ENCODE data around the gene ATOH8.

ATOH8 gene

DNA sequence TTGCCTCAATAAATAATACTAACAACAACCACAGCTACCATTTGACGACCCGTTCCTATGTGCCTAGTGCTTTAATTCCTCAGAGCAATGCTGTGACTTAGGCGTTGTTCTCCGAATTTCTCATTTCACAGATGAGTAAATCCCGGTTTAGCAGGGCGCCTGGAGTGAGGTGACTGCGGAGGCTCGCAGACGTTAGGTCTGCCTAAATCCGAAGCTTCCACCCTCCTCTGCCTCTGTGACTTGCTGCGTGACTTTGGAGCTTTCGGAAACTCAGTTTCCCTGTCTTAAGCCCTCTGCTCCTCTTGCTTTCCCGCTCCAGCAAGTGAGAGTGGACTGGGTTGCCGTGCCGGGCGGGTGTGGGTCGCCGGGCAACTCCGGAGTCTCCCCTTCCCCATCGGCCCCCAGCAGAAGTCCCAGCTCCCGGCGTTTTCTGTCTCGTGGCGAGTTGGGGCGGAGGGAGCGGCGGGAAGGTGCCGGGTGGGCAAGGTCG lies 711 bp upstream of the ATOH8 start:
- H3K9me3 ChIP-seq (ENCODE audit: control insufficient read depth, low read length), result no peaks in the 10 kb centered on the region
- no peak for DNase-seq
- no peak overlapping the region for H3K4me3 ChIP-seq (ENCODE audit: insufficient read depth, low read depth, low read length, poor library complexity, severe bottlenecking)
- no peak overlapping the region for H3K27ac ChIP-seq (ENCODE audit: insufficient read depth, low read length, poor library complexity, severe bottlenecking)
- peaks cover 23% of the 10 kb centered on the region for H3K4me1 ChIP-seq (ENCODE audit: control insufficient read depth, insufficient read depth, low read length, poor library complexity, severe bottlenecking)
- no peaks in the 10 kb centered on the region for H3K36me3 ChIP-seq (ENCODE audit: control insufficient read depth, insufficient read depth, low read length)
- peaks cover 47% of the 10 kb centered on the region for H3K27me3 ChIP-seq (replicated peaks; ENCODE audit: control insufficient read depth, insufficient read depth, low read length, poor library complexity, severe bottlenecking)

DNA sequence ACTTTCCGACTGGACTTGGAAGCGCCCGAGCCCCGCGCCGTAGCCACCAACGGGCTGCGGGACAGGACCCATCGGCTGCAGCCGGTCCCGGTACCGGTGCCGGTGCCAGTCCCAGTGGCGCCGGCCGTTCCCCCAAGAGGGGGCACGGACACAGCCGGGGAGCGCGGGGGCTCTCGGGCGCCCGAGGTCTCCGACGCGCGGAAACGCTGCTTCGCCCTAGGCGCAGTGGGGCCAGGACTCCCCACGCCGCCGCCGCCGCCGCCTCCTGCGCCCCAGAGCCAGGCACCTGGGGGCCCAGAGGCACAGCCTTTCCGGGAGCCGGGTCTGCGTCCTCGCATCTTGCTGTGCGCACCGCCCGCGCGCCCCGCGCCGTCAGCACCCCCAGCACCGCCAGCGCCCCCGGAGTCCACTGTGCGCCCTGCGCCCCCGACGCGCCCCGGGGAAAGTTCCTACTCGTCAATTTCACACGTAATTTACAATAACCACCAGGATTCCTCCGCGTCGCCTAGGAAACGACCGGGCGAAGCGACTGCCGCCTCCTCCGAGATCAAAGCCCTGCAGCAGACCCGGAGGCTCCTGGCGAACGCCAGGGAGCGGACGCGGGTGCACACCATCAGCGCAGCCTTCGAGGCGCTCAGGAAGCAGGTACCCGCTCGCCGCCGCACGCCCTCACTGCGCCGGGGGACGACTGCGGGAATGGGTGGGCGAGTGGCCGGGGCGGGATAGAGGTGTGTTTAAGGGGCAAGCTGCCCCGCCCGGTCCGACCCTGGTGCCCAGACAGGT lies 713 bp downstream of the ATOH8 start:
- Histone ChIP-seq H3K27ac (ENCODE audit: insufficient read depth, low read length, poor library complexity, severe bottlenecking) (no peak overlapping the region), H3K4me1 (ENCODE audit: control insufficient read depth, insufficient read depth, low read length, poor library complexity, severe bottlenecking) (peaks cover 23% of the 10 kb centered on the region), H3K36me3 (ENCODE audit: control insufficient read depth, insufficient read depth, low read length) (no peaks in the 10 kb centered on the region), H3K9me3 (ENCODE audit: control insufficient read depth, low read length) (no peaks in the 10 kb centered on the region), H3K27me3 (replicated peaks; ENCODE audit: control insufficient read depth, insufficient read depth, low read length, poor library complexity, severe bottlenecking) (peaks cover 56% of the 10 kb centered on the region), H3K4me3 (ENCODE audit: insufficient read depth, low read depth, low read length, poor library complexity, severe bottlenecking) (peak overlapping the region; percentile 50)
- peak in 2 of 3 donors; percentile 14 to 19 for DNase-seq

DNA sequence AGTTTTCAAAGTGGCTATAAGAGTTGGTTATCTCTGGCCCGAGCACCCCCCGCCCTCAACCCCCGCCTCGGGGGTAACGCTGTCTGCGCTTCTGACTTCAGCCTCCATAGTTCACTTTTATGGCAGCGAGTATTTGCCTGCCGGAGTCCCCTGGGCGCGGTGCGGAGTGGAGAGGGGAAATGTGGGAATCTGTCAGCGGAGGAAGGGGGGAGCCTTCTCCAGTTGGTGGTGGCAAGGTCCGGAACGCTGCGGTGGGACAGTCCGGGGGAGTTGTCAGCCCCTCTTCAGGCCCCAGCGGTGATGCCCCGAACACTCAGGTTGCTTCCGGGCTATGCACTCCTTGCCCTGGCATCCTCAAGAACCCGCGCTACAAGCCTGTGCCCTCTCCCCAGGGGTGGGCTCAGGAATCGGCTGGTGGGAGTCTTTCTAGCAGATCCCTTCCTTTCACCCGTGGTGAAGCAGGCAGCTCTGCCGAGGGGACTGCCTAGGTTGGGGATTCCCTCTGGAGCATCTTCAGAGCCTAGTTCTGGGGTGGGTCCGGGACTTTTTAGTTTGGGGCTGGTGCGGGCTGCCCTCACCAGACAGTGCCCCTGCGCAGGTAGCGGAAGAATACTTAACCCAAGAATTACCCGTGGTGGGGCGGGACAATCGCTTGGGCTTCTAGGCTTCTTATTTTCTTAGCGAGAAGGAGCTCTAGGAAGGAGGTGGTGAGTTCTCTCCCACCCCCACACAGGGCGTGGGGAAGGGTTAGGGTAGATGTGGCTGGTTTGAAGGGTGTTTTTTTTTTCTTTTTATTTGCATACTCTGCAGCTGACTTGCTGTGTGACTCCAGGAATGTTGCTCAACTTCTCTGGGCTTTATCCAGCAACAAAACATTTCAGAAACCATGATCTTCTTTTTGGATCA lies 1.6 kb downstream of the ATOH8 start:
- H3K36me3 ChIP-seq (ENCODE audit: control insufficient read depth, insufficient read depth, low read length), result no peaks in the 10 kb centered on the region
- H3K27ac ChIP-seq (ENCODE audit: insufficient read depth, low read length, poor library complexity, severe bottlenecking), result no peak overlapping the region
- H3K4me3 ChIP-seq (ENCODE audit: insufficient read depth, low read depth, low read length, poor library complexity, severe bottlenecking), result peak overlapping the region; percentile 50
- DNase-seq, result no peak
- H3K9me3 ChIP-seq (ENCODE audit: control insufficient read depth, low read length), result no peaks in the 10 kb centered on the region
- peaks cover 56% of the 10 kb centered on the region for H3K27me3 ChIP-seq (replicated peaks; ENCODE audit: control insufficient read depth, insufficient read depth, low read length, poor library complexity, severe bottlenecking)
- H3K4me1 ChIP-seq (ENCODE audit: control insufficient read depth, insufficient read depth, low read length, poor library complexity, severe bottlenecking), result peaks cover 23% of the 10 kb centered on the region

DNA sequence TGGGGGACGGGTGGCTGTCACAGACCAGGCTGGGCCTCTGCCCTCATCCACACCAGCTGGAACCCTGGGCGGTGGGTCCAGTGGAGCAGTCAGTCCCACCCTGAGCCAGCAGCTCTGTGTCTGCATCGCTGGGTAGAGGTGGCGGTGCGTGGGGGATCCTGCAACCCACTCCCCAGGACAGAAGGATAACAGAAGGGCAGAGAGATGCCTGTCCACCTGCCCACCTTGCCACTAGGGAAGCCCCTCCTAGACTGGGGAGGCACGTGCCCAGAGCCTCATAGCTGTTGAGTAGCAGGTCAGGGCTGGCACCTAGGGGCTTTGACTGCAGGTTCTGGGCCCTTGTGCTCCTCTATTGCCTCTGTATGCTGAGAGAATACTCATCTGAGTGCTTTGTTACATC lies 2.4 kb downstream of the ATOH8 start:
- H3K27ac ChIP-seq (ENCODE audit: insufficient read depth, low read length, poor library complexity, severe bottlenecking), result no peak overlapping the region
- DNase-seq, result no peak
- no peak overlapping the region for H3K4me3 ChIP-seq (ENCODE audit: insufficient read depth, low read depth, low read length, poor library complexity, severe bottlenecking)
- H3K4me1 ChIP-seq (ENCODE audit: control insufficient read depth, insufficient read depth, low read length, poor library complexity, severe bottlenecking), result peaks cover 23% of the 10 kb centered on the region
- H3K36me3 ChIP-seq (ENCODE audit: control insufficient read depth, insufficient read depth, low read length), result no peaks in the 10 kb centered on the region
- peaks cover 52% of the 10 kb centered on the region for H3K27me3 ChIP-seq (replicated peaks; ENCODE audit: control insufficient read depth, insufficient read depth, low read length, poor library complexity, severe bottlenecking)
- no peaks in the 10 kb centered on the region for H3K9me3 ChIP-seq (ENCODE audit: control insufficient read depth, low read length)

DNA sequence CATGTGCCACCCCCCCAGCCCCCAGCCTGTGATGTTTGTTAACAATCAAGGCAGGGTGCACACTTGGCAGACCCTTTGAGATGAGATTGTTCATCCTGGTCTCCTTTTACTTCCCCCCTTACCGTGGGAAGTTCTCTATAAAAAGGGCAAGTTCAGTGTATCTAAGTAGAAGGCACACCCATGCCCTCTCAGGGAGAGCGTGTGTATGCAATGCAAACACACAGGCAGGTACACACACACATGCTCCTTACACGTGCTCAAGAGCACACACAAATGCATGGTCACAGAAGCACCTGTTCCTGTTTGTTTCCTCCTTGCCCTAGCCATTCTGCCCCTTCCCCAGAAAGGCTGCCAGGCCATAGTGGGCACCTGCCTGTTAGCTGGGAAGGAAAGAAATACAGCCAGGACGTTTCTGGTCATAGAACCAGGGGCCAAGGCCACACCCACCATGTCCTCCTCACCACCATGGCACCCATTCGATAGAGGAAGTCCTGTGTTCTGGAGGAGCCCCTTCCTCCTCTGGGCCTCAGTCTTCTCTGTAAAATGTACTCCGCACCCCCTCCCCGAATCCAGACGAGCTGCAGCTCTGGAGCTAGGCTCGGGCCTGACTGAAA lies 3.1 kb downstream of the ATOH8 start:
- H3K9me3 ChIP-seq (ENCODE audit: control insufficient read depth, low read length), result no peaks in the 10 kb centered on the region
- no peaks in the 10 kb centered on the region for H3K36me3 ChIP-seq (ENCODE audit: control insufficient read depth, insufficient read depth, low read length)
- no peak overlapping the region for H3K27ac ChIP-seq (ENCODE audit: insufficient read depth, low read length, poor library complexity, severe bottlenecking)
- peaks cover 52% of the 10 kb centered on the region for H3K27me3 ChIP-seq (replicated peaks; ENCODE audit: control insufficient read depth, insufficient read depth, low read length, poor library complexity, severe bottlenecking)
- no peak overlapping the region for H3K4me3 ChIP-seq (ENCODE audit: insufficient read depth, low read depth, low read length, poor library complexity, severe bottlenecking)
- H3K4me1 ChIP-seq (ENCODE audit: control insufficient read depth, insufficient read depth, low read length, poor library complexity, severe bottlenecking), result peaks cover 23% of the 10 kb centered on the region
- no peak for DNase-seq

DNA sequence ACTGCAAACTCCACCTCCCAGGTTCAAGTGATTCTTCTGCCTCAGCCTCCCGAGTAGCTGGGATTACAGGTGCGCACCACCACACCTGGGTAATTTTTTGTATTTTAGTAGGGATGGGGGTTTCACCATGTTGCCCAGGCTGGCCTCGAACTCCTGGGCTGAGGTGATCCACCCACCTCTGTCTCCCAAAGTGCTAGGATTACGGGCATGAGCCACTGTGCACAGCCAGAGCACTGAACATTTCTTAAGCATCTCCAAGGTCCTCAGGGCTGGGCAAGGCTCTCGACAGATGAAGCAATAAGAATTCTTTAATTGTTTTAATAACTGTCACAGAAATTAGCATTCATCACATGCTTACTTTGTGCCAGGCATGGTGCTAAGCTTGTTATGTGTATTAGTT lies 4.1 kb downstream of the ATOH8 start:
- Histone ChIP-seq H3K4me3 (ENCODE audit: insufficient read depth, low read depth, low read length, poor library complexity, severe bottlenecking) (no peak overlapping the region), H3K36me3 (ENCODE audit: control insufficient read depth, insufficient read depth, low read length) (no peaks in the 10 kb centered on the region), H3K9me3 (ENCODE audit: control insufficient read depth, low read length) (no peaks in the 10 kb centered on the region), H3K4me1 (ENCODE audit: control insufficient read depth, insufficient read depth, low read length, poor library complexity, severe bottlenecking) (peaks cover 23% of the 10 kb centered on the region), H3K27me3 (replicated peaks; ENCODE audit: control insufficient read depth, insufficient read depth, low read length, poor library complexity, severe bottlenecking) (peaks cover 55% of the 10 kb centered on the region), H3K27ac (ENCODE audit: insufficient read depth, low read length, poor library complexity, severe bottlenecking) (no peak overlapping the region)
- no peak for DNase-seq

DNA sequence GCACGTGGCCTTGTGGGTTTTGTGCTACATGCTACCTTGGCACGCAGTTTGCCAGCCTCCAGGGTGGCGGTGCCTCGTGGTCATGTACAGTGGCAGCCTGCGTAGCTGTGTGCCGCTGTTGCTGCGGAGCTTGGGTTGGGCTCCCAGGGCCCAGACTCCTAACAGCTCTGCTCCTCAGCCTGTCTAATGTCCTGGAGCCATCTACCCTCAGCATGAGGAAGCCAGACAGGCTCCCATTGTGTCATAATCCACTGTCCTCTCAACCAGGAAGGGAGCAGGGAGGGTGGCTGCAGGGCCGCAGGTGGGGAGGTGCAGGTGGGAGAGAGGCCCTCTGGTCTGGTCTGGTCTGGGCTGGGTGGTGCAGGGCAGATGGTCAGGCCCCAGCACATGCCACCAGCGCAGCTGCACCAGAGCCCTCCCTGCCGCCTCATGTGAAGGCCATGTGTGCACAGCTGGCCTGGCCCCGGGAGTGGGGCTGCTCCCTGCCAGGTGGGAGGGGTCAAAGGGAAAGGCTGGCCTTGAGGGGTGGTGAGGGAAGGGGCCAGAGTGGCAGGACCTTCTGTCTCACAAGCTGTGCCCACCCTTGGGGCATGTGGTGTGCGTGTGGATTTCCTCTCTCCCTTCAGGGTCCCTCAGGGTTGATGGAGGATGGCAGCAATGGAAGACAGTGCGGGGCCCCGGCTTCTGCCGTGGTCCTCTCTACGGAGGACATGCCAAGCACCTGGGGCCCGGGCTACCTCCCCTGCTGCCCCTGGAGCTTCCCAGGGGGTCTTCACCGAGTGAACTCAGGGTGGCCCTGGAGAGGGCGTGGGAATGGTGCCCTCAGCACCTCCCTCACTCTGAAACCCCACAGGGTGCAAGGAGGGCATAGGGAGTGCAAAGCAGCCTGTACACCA lies 4.8 kb downstream of the ATOH8 start:
- Histone ChIP-seq H3K27ac (ENCODE audit: insufficient read depth, low read length, poor library complexity, severe bottlenecking) (no peak overlapping the region), H3K9me3 (ENCODE audit: control insufficient read depth, low read length) (no peaks in the 10 kb centered on the region), H3K4me3 (ENCODE audit: insufficient read depth, low read depth, low read length, poor library complexity, severe bottlenecking) (no peak overlapping the region), H3K27me3 (replicated peaks; ENCODE audit: control insufficient read depth, insufficient read depth, low read length, poor library complexity, severe bottlenecking) (peaks cover 51% of the 10 kb centered on the region), H3K36me3 (ENCODE audit: control insufficient read depth, insufficient read depth, low read length) (no peaks in the 10 kb centered on the region), H3K4me1 (ENCODE audit: control insufficient read depth, insufficient read depth, low read length, poor library complexity, severe bottlenecking) (peaks cover 18% of the 10 kb centered on the region)
- DNase-seq, result no peak

DNA sequence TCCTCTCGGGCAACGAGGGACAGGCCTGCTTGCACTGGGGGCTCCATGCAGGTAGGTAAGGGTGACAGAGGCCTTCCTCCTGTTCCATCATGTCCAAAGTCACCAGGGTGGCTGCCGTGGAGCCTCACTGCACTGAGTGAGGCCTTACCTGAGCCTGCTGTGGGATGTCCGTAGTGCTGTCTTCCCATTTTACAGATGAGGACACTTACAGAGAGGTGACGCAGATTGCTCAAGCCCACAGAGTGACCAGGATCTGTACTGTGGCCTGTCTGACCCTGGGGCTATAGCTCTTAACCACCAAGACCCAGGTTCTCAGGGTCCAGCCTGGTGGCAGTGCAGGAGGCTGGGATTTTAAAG lies 5.4 kb downstream of the ATOH8 start:
- no peak overlapping the region for H3K27ac ChIP-seq (ENCODE audit: insufficient read depth, low read length, poor library complexity, severe bottlenecking)
- H3K4me3 ChIP-seq (ENCODE audit: insufficient read depth, low read depth, low read length, poor library complexity, severe bottlenecking), result no peak overlapping the region
- H3K36me3 ChIP-seq (ENCODE audit: control insufficient read depth, insufficient read depth, low read length), result no peaks in the 10 kb centered on the region
- no peak for DNase-seq
- no peaks in the 10 kb centered on the region for H3K9me3 ChIP-seq (ENCODE audit: control insufficient read depth, low read length)
- H3K4me1 ChIP-seq (ENCODE audit: control insufficient read depth, insufficient read depth, low read length, poor library complexity, severe bottlenecking), result peaks cover 14% of the 10 kb centered on the region
- peaks cover 45% of the 10 kb centered on the region for H3K27me3 ChIP-seq (replicated peaks; ENCODE audit: control insufficient read depth, insufficient read depth, low read length, poor library complexity, severe bottlenecking)

DNA sequence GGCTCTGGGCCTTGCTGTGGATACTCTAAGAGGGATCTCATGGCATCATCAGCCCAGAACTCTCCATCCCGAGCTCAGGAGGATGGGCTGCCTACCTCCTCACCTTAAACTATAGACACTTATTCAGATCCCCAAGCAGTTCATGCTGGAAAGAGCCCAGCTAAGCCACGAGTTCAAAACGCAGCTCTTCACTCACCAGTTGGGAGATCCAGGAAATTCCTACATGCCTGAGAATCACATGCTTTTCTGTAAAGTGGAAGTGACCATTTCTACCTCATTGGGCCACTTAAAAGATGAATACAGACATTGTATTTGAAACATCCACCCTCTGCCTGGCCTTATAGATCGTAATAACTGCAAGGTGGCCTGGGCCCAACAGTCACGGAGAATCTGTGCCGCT lies 6.6 kb downstream of the ATOH8 start:
- no peak for DNase-seq
- H3K9me3 ChIP-seq (ENCODE audit: control insufficient read depth, low read length), result no peaks in the 10 kb centered on the region
- peaks cover 3% of the 10 kb centered on the region for H3K4me1 ChIP-seq (ENCODE audit: control insufficient read depth, insufficient read depth, low read length, poor library complexity, severe bottlenecking)
- H3K4me3 ChIP-seq (ENCODE audit: insufficient read depth, low read depth, low read length, poor library complexity, severe bottlenecking), result no peak overlapping the region
- no peak overlapping the region for H3K27ac ChIP-seq (ENCODE audit: insufficient read depth, low read length, poor library complexity, severe bottlenecking)
- peaks cover 40% of the 10 kb centered on the region for H3K27me3 ChIP-seq (replicated peaks; ENCODE audit: control insufficient read depth, insufficient read depth, low read length, poor library complexity, severe bottlenecking)
- H3K36me3 ChIP-seq (ENCODE audit: control insufficient read depth, insufficient read depth, low read length), result no peaks in the 10 kb centered on the region

All from effector memory CD4-positive, alpha-beta T cell (primary cell).